Hair follicular keratinocyte (primary cell): ENCODE data around the gene GPC5. TPM values are rescaled to one million over a fixed set of nuclear protein-coding genes. Genes with fewer than 3 reads are reported as not detected.

Experiments
- total RNA-seq: library from RNA; depleted of rRNA; stranded (reverse); fragments of >200 nt; gene quantifications from 2 replicates; pipeline ENCODE4 v1.2.3, GENCODE V29; 2015

The GPC5 gene
- not detected in 2 replicates for total RNA-seq

DNA sequence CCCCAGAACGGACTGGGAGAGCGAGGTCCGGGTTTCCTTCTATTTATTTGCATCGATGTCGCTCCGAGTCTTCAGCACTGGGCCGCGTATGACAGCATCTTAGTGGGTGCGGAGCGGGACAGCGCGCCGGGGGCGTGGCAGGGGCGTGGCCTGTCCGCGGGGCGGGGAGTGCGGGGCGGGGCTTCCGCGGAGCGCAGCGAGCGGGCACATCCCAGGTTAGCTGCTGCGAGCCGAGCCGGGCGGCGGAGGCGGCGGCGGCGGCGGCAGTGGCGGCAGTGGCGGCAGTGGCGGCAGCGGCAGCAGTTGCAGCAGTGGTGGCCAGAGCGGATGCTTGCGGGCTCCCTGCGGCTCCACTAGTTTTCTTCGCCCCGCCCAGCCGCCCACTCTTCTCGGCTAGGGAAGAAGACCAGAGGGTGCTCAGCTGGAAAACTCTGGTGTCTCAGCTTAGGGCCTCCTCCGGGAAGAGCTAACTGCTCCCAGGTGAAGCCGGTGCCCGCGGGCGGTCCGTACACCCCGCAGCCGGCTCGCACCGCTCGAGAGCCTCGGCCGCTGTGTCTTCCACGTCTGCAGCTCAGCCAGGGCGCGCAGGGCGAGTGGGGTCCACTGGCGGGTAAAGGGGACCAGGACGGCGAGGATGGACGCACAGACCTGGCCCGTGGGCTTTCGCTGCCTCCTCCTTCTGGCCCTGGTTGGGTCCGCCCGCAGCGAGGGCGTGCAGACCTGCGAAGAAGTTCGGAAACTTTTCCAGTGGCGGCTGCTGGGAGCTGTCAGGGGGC is at the start of gene GPC5:
GPC5 (plus strand) TSS at position 209 of the 776 bp plus-strand sequence.

Other genes with a start within 250 kb of the GPC5 start
- 4.1 and 4.5 TPM in 2 replicates for gene MIR17HG, start 50.9 kb upstream of the GPC5 start, total RNA-seq